Brain microvascular endothelial cell (primary cell): ENCODE measurements around the gene GALNT9.

ENCODE experiments used
- DNase-seq: peaks from one replicate; pipeline ENCODE4 v3.0.0-alpha.2; 2020
- H3K27ac ChIP-seq: fragments of 250-450 bp; sonication (Bioruptor Pico); 2 replicates; pipeline ENCODE4 v1.5.1; 2020; ENCODE audit warnings: mild to moderate bottlenecking, moderate library complexity
- H3K27me3 ChIP-seq: fragments of 250-450 bp; sonication (Bioruptor Pico); replicated peaks from 2 replicates; pipeline ENCODE4 v1.5.1; 2020; ENCODE audit warnings: mild to moderate bottlenecking
- H3K36me3 ChIP-seq: fragments of 250-450 bp; sonication (Bioruptor Pico); replicated peaks from 2 replicates; pipeline ENCODE4 v1.5.1; 2020; ENCODE audit warnings: mild to moderate bottlenecking
- H3K4me3 ChIP-seq: 2 replicates; pipeline ENCODE4 v1.5.1; 2011; ENCODE audit warnings: low read depth, mild to moderate bottlenecking, control low read depth, low read length, moderate library complexity
- CTCF ChIP-seq: IDR thresholded peaks from 2 replicates; pipeline ENCODE4 v1.5.1; 2011; ENCODE audit warnings: low read depth, mild to moderate bottlenecking, moderate library complexity, low read length, control low read depth, inconsistent platforms; ENCODE audit errors: missing control alignments
- in situ Hi-C: cut with HindIII; loops from 2 replicates; pipeline ENCODE4 v1.10.0; 2017; ENCODE audit warnings: low sequenced_read_pairs, low pct_ligation_motif_present

GALNT9 gene

GRCh38 chr12:132345561-132346200, 16.3 kb upstream of the GALNT9 start:
- Histone ChIP-seq H3K4me3 (no peak overlapping the region), H3K36me3 (no peaks in the 10 kb centered on the region), H3K27ac (no peak overlapping the region), H3K27me3 (no peaks in the 10 kb centered on the region)
- in situ Hi-C loops: no loop called here
- no peak for TF ChIP-seq CTCF
- DNase-seq: no peak

DNA sequence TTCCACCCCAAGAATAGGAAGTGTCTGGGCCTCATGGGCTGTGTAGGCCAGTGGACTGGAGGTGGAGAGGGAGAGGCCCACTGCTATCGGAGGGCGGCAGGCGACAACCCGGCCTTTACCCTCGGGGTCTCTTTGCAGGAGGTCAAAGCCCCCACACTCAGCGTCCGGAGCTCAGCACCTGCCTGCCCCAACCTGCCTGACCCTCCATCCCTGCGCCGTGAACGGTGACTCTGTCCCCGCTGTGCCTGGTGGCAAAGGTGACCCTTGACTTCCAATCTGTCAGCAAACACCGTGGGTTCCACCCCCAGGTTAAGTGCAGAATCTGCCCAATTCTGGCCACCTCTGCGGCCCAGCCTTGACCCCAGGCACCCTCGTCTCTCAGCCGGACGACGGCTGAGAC, 15.7 kb upstream of the GALNT9 start:
- Histone ChIP-seq H3K4me3 (no peak overlapping the region), H3K27ac (no peak overlapping the region), H3K27me3 (no peaks in the 10 kb centered on the region), H3K36me3 (no peaks in the 10 kb centered on the region)
- DNase-seq: no peak
- no peak for TF ChIP-seq CTCF
- in situ Hi-C loops: no loop called here

- no peak for TF ChIP-seq CTCF
- in situ Hi-C loops: no loop called here
Observed at GRCh38 chr12:132344601-132345000, 15.2 kb upstream of the GALNT9 start.

DNA sequence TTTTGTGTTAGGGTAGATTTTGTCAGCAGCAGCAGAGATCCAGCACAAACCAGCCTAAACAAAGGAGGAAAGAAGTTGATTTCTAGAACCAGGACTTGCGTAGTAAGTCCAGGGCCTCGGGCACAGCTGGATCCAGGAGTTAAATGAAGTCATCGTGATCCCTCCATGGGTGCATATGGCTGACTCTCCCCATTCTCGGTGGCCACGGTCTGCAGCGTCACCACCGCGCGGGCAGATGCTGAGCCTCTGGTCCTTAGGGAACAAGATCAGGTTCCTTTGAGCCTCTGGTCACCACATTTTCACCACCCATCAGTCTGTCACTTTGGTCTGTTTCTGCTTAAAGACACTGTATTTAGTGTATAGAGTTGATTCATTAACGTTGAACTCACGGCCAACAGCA, 14.8 kb upstream of the GALNT9 start:
- no peak for TF ChIP-seq CTCF
- in situ Hi-C loops: no loop called here
- no peak for DNase-seq
- no peaks in the 10 kb centered on the region for H3K27me3 ChIP-seq
- H3K4me3 ChIP-seq: no peak overlapping the region
- H3K27ac ChIP-seq: no peak overlapping the region
- no peaks in the 10 kb centered on the region for H3K36me3 ChIP-seq

More at GRCh38 chr12:132344601-132345000, 15.2 kb upstream of the GALNT9 start:
- Histone ChIP-seq H3K27ac (no peak overlapping the region), H3K36me3 (no peaks in the 10 kb centered on the region), H3K4me3 (no peak overlapping the region), H3K27me3 (no peaks in the 10 kb centered on the region)
- no peak for DNase-seq

DNA sequence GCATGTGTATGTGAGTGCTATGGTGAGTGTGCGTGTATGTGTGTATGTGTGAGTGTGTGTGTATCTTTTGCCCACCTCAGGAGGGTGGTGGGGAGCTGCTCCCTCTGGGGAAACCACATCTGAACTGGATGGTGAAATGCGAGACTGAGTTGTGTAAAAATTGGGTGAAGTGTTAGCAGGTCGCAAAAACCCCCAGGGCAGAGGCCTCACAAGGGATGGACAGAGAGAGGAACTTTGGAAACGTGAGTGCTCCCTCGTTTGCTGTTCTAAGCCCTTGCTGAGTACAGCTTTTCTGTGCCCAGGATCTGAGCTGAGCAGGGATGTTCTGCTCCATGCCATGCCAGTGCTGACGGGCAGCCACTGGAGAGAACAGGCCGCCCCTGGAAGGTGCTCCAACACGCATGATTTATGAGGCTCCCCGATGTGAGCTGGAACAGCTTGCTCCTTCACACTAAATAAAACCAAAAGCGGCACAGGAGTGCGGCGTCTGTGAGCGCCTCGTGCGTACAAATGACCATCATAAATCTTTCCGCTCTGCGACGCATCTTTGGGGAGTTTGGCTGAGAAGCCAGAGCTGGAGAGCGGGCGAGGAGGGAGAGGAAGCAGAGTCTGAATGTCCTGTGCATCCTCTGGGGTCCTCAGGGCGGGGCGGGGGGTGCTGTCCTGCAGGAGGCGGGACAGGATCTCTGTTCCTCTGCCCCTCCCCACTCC, 14.1 kb upstream of the GALNT9 start:
- Histone ChIP-seq H3K36me3 (no peaks in the 10 kb centered on the region), H3K27me3 (no peaks in the 10 kb centered on the region), H3K27ac (no peak overlapping the region), H3K4me3 (no peak overlapping the region)
- TF ChIP-seq CTCF: no peak
- no peak for DNase-seq
- in situ Hi-C loops: no loop called here
